Hematopoietic multipotent progenitor cell treated with erythropoietin and hydrocortisone succinate and interleukin-3 and kit ligand, for 17 days (in vitro differentiated cells): ENCODE data around the gene RER1.
"Not testable (repeated sequence)": the region's sequence is repeated elsewhere in the genome, so short reads cannot be mapped to it uniquely, and the experiment has no call there.

Source experiments
- DNase-seq: peaks from one replicate; pipeline ENCODE4 v3.0.0-alpha.2; 2015; ENCODE audit warnings: low spot score

Gene RER1

DNA sequence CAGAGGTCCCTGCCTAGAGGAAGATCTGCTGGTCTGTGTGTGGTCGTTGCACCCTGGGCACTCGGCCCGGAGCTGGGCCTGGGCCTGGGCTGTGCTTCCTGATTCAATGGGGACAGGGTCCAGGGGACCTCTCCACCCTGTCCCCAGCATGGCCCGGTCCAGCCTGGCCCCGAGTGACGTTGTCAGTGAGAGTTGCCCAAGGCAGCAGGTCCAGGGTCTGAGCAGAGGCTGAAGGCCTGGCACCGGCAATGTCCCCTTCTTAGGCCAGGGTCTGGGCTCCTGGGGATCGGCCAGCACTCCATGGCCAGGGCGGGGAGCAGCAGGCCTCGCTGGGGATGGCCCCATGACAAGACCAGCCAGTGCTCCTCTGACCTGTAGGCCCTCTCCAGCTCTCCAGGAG lies 36.3 kb downstream of the RER1 start:
- DNase-seq, result no peak

GRCh38 chr1:2428490-2428889 lies 36.8 kb downstream of the RER1 start:
- no peak for DNase-seq

DNA sequence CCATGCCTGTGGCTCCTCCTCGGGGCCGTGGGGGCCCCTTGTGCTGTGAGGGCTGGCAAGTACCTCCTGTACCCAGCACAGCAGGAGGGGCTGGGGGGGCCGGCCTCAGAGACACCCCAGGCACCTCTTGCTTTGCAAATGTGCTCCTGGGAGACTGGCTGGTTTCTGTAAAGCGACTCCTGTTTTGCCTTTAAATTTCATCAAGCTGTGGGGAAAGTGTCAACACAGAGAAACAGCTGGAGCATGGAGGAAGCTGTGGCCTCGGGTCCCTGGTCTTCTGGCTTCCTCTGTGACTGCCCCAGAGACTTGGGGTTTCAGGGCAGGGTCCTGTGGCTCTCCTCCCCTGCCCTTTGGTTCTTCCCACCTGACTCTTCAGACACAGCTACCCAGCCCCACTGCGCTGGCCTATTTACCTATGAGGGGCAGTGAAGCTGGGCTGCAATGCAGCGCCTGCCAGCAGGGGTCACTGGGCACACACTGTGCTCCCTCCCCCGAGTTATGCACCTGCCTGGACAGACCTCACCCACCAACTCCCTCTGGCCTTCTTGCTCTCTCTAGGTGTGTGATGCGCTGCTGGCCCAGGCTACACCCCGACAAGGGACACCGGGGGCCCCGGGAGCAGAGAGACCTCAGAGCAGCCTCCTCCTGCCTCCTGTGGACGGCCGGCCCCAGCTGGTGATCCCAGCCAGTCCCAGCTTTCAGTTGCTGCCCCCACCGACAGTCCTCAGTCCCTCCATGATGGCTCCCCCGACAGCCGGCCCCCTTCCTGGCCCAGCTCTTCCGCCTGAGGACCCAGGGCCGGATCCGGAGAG lies 38.3 kb downstream of the RER1 start:
- DNase-seq, result no peak

GRCh38 chr1:2430592-2430973 lies 38.9 kb downstream of the RER1 start:
- no peak for DNase-seq

DNA sequence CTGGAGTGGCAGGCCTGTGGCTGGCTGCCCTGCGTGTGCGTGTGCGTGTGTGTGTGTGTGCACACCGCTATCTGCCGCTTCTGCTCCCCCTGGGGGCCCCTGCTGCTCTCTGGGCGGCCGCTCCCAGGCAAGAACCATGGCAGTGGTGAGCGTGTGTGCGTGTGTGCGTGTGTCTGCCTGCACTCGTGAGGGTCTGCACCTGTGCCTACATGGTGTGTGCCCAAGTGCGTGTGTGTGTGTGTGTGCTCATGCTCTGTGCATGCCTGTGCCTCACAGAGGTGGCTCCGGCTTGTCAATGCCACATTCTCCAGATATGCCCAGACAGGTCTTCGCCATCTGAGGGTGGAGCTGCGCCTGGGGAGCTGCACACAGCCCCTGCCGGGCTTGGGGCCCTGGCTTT lies 39.5 kb downstream of the RER1 start:
- DNase-seq, result no peak

DNA sequence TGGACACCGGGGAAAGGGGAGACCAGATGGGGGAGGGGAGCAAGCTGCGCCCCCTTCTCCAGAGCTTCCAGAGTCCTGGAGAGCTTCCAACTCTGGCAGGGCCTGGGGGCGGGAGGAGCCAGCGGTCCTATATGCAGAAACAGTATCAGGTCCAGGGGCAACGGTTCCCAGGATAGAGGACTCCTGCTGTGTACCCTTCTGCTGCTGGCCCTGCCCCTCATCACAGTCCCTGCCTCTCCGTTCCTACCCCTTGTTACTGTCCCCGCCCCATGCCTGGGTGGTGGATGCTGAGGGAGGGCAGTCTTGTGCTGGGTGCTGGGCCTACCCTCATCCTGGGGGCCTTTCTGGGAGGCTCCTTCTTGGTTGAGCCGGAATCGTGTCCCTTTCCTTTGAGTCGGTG lies 39.9 kb downstream of the RER1 start:
- no peak for DNase-seq

GRCh38 chr1:2432441-2432844 lies 40.8 kb downstream of the RER1 start:
- DNase-seq, result no peak

DNA sequence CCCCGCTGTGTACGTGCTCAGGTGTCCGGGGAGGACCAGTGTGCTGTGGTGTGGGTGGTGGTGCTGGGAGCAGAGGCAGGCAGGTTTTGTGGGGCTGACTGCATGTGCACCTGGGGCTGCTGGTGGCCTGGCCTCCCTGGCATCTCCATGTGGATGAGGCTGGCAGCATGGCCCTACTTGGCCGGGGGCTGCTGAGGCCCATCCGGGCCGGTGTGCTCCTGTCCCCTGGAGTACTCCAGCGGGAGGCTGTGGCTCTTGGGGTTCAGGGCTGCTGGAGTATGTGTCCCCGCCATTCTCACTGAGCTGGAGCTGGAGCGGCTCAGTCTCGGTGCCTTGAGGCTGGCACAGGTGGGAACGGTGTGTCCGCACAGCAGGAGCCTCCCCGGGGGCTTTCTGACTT lies 41.6 kb downstream of the RER1 start:
- no peak for DNase-seq

- no peak for DNase-seq
These were observed 42.5 kb downstream of the RER1 start for GRCh38 chr1:2433936-2434655.

DNA sequence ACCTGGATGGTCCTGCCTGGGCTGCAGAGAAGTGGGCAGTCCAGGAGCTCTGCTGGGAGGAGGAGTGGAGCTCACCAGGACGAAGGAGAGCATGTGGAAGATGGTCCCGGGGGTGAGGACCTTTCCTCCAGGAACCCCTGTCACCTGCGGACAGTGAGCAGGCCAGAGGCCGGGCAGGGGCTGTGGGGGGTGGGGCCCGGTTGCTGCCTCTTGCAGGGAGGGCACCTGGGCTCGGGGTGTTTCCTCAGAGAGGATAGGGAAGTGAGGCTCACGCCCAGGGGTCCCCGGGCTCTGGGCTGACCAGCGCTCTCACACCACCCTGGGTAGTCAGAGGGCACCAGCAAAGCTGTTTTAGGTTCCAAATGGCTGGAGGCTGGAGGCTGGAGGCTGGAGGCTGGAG lies 43.5 kb downstream of the RER1 start:
- DNase-seq, result no peak

- DNase-seq, result no peak
These were observed 44.2 kb downstream of the RER1 start for GRCh38 chr1:2435746-2436355.

- no peak for DNase-seq
These were observed 45.2 kb downstream of the RER1 start for GRCh38 chr1:2436876-2437275.

DNA sequence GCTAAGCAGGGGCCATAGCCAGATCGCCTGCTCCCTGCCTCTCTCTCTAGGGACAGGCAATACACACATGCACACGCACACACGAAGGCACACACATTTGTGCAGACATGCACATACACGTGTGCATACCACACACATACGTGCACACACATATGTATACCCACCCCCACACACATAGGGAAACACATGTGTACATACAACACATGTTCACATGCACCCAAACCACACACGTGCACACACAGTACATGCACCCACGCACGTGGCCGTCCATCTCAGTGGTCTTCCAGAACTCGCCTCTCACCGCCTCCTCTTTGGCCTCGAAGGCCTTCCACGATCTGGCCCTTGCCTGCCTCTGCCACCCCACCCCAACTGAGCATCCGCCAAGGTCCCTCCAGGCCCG lies 46.0 kb downstream of the RER1 start:
- no peak for DNase-seq

- DNase-seq, result no peak
These were observed 46.4 kb downstream of the RER1 start for GRCh38 chr1:2438038-2438437.

DNA sequence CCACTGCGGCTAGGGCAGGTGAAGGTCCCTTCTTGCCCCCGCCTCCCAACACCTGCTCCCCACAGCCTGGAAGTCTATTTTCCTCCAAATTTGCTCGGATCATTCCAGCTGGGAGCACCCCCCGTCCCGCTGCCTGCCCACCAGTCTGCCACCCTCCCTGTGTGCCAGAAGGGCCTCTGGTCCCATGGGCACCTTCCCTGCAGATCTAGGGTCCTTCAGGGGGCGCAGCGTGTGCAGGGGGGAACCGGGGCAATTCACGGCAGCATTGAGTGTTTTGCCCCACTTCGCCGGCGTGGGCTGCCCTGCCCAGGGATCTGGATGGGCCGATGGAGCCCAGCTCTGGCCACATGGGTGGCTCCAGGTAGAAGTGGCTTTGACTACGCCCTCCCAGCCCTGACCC lies 47.0 kb downstream of the RER1 start:
- DNase-seq, result no peak

DNA sequence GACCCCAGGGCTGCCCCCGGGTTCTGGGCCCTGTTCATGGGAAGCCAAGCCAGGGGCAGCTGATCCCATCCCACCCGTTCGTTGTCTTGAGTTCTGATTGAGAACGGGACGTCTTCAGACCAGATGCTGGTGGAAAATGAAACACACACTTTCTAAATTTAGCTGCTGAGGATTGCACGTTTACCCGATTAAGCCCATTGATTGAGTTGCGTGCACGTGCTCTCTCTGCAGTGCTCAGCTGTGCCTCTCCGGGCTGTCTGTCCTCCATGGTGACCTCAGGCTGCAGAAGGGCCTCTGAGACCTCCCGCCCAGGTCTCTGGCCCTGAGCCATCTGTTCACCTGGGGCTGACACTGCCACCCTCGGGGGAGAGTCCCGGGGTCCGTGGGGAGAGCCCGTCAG lies 47.7 kb downstream of the RER1 start:
- no peak for DNase-seq

DNA sequence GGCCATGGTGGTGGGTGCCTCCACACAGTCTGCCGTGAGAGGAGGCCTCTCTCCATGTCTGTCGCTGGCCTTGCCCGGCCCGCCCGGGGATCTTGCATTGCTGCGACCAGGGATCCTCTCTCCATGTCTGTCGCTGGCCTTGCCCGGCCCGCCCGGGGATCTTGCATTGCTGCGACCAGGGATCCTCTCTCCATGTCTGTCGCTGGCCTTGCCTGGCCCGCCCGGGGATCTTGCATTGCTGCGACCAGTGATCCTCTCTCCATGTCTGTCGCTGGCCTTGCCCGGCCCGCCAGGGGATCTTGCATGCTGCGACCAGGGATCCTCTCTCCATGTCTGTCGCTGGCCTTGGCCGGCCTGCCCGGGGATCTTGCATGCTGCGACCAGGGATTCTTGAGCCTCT lies 48.7 kb downstream of the RER1 start:
- not testable (repeated sequence) for DNase-seq

DNA sequence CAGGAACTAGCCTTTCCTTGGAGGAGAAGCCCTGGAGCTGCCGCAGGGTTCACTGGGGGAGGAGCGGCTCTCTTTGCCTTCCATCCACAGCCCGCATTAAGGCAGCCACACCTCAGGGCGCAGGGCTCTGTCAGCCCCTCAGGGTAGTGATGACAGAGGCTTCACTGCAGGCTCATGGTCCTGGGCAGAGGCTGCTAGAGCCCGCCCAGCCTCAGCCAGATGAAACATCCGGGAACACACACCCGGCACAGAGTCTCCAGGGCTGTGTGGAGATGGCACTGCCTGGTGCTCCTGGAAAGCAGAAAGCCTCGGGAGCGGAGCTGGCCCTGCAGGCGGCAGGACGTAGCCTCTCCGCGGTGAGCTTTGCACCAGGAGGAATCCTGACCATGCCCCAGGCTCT lies 50.1 kb downstream of the RER1 start:
- DNase-seq, result no peak

DNA sequence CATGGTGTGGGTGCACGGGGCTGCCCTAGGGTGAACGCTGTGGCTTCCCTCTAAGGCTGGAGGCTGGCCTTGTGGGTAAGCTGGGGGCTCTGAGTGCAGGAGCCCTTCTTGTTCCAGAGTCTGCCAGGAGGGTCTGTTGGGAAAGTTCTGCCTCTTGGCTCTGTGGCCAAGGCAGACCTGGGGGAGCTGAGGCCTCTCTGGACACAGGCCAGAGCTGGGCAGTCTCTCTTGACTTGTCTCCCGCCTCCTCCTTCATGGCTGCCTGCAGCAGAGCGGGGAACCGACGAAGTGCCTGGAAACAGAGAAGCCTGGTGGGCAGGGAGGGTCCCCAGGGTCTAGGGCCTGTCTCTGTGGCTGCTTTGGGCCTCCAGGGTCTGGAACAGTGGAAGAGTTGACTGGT lies 51.0 kb downstream of the RER1 start:
- no peak for DNase-seq

DNA sequence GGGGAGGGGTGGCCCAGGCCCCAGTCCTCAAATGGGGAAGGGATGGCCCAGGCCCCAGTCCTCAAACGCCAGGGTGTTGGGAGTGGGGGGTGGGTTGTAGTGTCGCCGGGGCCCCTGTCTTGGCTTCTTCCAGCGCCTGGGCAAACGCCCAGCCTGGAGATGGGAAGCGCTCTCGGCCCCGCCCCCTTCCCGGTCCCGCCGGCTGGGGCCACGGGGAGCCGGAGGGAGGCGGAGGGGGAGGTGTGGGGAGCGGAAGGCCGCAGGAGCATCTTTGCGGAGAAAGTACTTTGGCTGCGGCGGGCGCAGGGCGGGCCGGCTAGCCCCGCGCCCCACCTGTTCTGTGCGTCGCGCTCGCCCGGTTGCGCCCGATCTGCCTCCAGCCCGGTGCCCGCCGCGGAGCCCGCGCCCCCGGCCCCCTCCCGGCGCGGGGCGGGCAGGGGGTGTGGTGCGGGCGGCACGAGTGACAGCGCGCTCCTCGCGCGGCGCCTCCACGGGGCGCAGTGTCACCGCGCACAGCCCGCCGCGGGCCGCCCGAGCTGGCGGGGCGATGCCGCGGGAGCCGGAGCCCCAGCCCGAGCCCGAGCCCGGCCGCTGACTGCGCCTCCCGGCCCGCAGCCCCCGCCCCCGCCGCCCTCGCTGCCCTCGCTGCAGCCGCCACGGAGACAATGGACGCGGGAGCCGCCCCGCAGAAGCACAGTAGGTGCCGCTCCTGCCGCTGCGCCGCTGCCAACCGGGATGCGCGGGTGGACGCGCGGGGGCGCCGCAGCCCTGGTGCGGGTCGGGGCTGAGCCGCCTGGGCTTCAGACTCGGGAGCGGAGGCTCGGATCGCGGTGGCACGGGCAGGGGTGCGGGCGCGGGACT lies 51.9 kb downstream of the RER1 start:
- DNase-seq, result no peak

DNA sequence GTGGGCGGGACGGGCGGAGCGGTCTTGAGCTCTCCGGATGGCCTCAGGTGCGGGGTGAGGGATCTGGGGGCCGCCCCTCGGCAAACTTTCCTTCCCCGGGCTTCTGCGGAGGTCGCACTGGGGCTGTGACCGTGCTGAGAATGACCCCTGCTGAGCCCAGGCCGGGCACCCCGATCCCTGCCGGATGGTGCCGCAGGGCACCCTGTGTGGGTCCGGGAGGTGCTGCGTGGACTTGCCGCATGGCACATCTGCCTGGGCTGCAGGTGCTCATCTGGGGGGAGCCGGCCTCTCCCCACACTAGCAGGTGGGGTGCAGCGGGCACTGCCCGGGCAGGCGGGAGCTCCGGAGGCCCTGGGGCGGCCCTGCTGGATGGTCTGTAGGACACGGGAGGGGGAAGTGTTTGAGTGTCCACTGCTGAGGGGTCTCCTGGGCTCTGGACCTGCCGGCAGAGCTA lies 52.5 kb downstream of the RER1 start:
- DNase-seq, result no peak

GRCh38 chr1:2445162-2445822 lies 53.7 kb downstream of the RER1 start:
- no peak for DNase-seq
